Measurements from ENCODE around the gene ATP4B. TPM values are rescaled to one million over a fixed set of nuclear protein-coding genes. Genes with fewer than 3 reads are reported as not detected.

Gene ATP4B
- total RNA-seq, 4 donors from 2014 or later = not detected

- Histone ChIP-seq H3K27ac (no peak overlapping the region), H3K4me1 (peaks cover 16% of the 10 kb centered on the region), H3K4me3 (no peak overlapping the region), H3K36me3 (peaks cover 32% of the 10 kb centered on the region), H3K27me3 (no peaks in the 10 kb centered on the region), H3K9me3 (peaks cover 10% of the 10 kb centered on the region)
- DNase-seq (ENCODE audit: low spot score in 2 of 2) = no peak
- TF ChIP-seq CTCF (IDR thresholded peaks at IDR 0.05) = no peak
- TF ChIP-seq POLR2A (IDR thresholded peaks at IDR 0.05) = no peak
- no peak for TF ChIP-seq EP300 (IDR thresholded peaks at IDR 0.05)
- TF ChIP-seq POLR2AphosphoS5 (IDR thresholded peaks at IDR 0.05) = no peak
- WGBS = 94% methylated on average over 5 of the region's 5 CpGs
Measured at GRCh38 chr13:113643593-113643992, 14.4 kb downstream of the ATP4B start.

GRCh38 chr13:113642563-113642962 lies 15.4 kb downstream of the ATP4B start:
- no peak for DNase-seq (ENCODE audit: low spot score in 2 of 2)
- Histone ChIP-seq H3K36me3 (peaks cover 42% of the 10 kb centered on the region), H3K27ac (no peak overlapping the region), H3K4me1 (peaks cover 8% of the 10 kb centered on the region), H3K4me3 (no peak overlapping the region), H3K9me3 (peaks cover 10% of the 10 kb centered on the region), H3K27me3 (no peaks in the 10 kb centered on the region)
- 100% methylated on average over 2 of the region's 2 CpGs for WGBS
- TF ChIP-seq CTCF (IDR thresholded peaks at IDR 0.05) = no peak
- TF ChIP-seq EP300 (IDR thresholded peaks at IDR 0.05) = no peak
- TF ChIP-seq POLR2AphosphoS5 (IDR thresholded peaks at IDR 0.05) = no peak
- no peak for TF ChIP-seq POLR2A (IDR thresholded peaks at IDR 0.05)

- peak; percentile 35 to 40 for DNase-seq (ENCODE audit: low spot score in 2 of 2)
- H3K27me3 ChIP-seq = no peaks in the 10 kb centered on the region
- H3K9me3 ChIP-seq = peaks cover 10% of the 10 kb centered on the region
- TF ChIP-seq CTCF (IDR thresholded peaks at IDR 0.05) (no peak), POLR2AphosphoS5 (IDR thresholded peaks at IDR 0.05) (no peak), POLR2A (IDR thresholded peaks at IDR 0.05) (no peak), EP300 (IDR thresholded peaks at IDR 0.05) (no peak)
- no peak overlapping the region for H3K27ac ChIP-seq
- WGBS = 88% methylated on average over 7 of the region's 7 CpGs
- no peaks in the 10 kb centered on the region for H3K4me1 ChIP-seq
- H3K36me3 ChIP-seq = peaks cover 54% of the 10 kb centered on the region
- H3K4me3 ChIP-seq = no peak overlapping the region
Measured at GRCh38 chr13:113641426-113641825, 16.6 kb downstream of the ATP4B start.

GRCh38 chr13:113639616-113640262 lies 18.3 kb downstream of the ATP4B start:
- H3K4me3 ChIP-seq = no peak overlapping the region
- H3K9me3 ChIP-seq = peaks cover 10% of the 10 kb centered on the region
- H3K36me3 ChIP-seq = peaks cover 71% of the 10 kb centered on the region
- H3K27me3 ChIP-seq = no peaks in the 10 kb centered on the region
- 88% methylated on average over 27 of the region's 27 CpGs for WGBS
- TF ChIP-seq POLR2AphosphoS5 (IDR thresholded peaks at IDR 0.05) = no peak
- TF ChIP-seq POLR2A (IDR thresholded peaks at IDR 0.05) = no peak
- no peak for TF ChIP-seq CTCF (IDR thresholded peaks at IDR 0.05)
- no peak for TF ChIP-seq EP300 (IDR thresholded peaks at IDR 0.05)
- peak; percentile 62 to 73 for DNase-seq (ENCODE audit: low spot score in 2 of 2)
- H3K27ac ChIP-seq = no peak overlapping the region
- no peaks in the 10 kb centered on the region for H3K4me1 ChIP-seq

GRCh38 chr13:113638806-113639205 lies 19.2 kb downstream of the ATP4B start:
- peak in 1 of 2 donors; percentile 20 for DNase-seq (ENCODE audit: low spot score in 2 of 2)
- H3K4me1 ChIP-seq = no peaks in the 10 kb centered on the region
- TF ChIP-seq CTCF (IDR thresholded peaks at IDR 0.05) (no peak), POLR2AphosphoS5 (IDR thresholded peaks at IDR 0.05) (no peak), POLR2A (IDR thresholded peaks at IDR 0.05) (no peak), EP300 (IDR thresholded peaks at IDR 0.05) (no peak)
- no peak overlapping the region for H3K4me3 ChIP-seq
- no peaks in the 10 kb centered on the region for H3K27me3 ChIP-seq
- H3K27ac ChIP-seq = no peak overlapping the region
- peaks cover 10% of the 10 kb centered on the region for H3K9me3 ChIP-seq
- H3K36me3 ChIP-seq = peaks cover 80% of the 10 kb centered on the region
- WGBS = 91% methylated on average over 8 of the region's 8 CpGs
